NCI-H2196 treated with DMSO at 0.1 percent for 48 hours (cell line): ENCODE results near the gene ZNF394.

ENCODE experiments used
- DNase-seq: peaks from one replicate; lab custom pipeline; 2025; ENCODE audit not compliant: unreplicated experiment; lab: John Stamatoyannopoulos, UW

Gene ZNF394

DNA sequence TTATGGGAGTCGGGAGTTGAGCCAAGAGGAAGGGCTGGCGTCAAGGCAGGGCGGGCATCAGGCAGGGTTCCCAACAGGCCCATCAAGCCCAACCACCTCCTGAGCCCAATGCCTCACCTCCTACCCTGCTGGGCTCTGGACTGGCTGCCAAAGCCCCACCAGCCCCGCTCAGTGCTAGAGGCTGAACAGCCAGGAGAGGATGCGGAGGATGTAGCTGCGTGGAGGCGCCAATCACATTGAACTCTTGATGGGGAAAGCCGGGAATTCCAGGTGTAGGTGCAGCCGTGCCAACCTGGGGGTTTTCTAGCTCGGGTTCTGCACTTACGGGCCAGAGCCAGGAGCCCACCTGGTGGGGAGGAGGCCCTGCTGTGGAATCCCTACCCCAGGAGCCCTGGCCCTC lies 47.0 kb downstream of the ZNF394 start:
- DNase-seq: no peak

- DNase-seq: no peak
These were observed 47.5 kb downstream of the ZNF394 start for GRCh38 chr7:99452541-99452940.

GRCh38 chr7:99451936-99452335 lies 48.1 kb downstream of the ZNF394 start:
- no peak for DNase-seq

DNA sequence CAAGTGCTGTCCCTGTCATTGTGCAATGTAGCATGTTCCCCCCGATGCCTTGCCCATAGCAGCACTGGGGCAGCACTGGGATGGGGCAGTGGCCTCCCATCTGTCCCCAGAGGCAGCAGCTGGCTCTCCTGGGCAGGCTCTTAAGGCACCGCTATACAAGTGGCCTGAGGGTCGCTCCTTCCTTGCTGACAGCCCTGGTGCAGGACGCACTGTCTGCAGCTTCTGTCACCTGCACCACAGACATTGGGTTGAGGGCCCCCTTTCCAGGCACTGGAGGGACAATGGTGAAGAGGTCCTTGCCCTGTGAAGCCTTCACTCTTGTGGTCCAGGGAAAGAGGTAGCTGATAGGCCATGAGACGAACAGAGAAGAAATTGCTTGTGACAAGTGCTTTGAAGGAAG lies 50.8 kb downstream of the ZNF394 start:
- no peak for DNase-seq

DNA sequence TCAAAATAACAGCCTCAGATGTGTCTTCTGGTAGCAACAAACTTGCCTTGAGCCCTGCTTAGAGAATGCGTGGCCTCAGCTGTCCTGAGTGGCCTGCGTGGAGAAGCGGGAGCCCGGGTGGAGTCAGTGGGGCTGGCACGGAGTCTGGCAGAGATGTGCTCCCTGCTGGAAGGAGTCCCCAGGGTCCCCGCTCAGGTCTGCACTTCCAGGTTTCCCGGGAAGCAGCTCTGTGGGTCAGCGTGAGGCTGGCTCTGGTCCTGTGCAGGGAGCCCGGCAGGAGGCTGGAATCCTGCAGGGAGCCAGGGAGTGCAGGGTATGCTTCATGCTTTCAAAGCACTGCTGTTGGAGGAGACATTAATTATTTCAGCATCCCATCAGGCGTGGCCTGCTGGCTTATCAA lies 51.2 kb downstream of the ZNF394 start:
- no peak for DNase-seq

DNA sequence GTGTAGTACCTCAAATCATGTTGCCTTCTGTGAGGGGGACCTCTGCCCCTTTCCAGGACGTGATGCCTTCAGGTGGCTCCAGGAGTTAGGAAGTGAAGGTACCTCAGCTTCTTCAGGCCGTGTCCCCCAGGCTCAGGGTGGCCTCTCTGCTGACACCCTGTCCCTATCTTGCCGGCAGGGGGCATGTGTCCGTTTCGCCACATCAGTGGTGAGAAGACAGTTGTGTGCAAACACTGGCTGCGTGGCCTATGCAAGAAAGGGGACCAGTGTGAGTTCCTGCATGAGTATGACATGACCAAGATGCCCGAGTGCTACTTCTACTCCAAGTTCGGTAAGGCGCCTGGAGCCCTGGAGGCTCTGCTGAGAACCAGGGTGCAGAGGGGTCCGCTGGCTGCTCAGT lies 52.1 kb downstream of the ZNF394 start:
- DNase-seq: no peak

GRCh38 chr7:99446096-99446495 lies 54.0 kb downstream of the ZNF394 start:
- DNase-seq: no peak
